ENCODE data around the gene IQSEC1.
"Not testable (repeated sequence)": the region's sequence is repeated elsewhere in the genome, so short reads cannot be mapped to it uniquely, and the experiment has no call there.

IQSEC1 gene

GRCh38 chr3:12884790-12885582 is 188.2 kb downstream of the IQSEC1 start:
- FAIRE-seq = no peak

GRCh38 chr3:12884186-12884680 is 189.0 kb downstream of the IQSEC1 start:
- no peak for FAIRE-seq

- FAIRE-seq = no peak
Observed at GRCh38 chr3:12882336-12883310, 190.6 kb downstream of the IQSEC1 start.

- not testable (repeated sequence) for FAIRE-seq
Observed at GRCh38 chr3:12881858-12882257, 191.4 kb downstream of the IQSEC1 start.

- FAIRE-seq = no peak
Observed at GRCh38 chr3:12879191-12879815, 193.9 kb downstream of the IQSEC1 start.

- not testable (repeated sequence) for FAIRE-seq
Observed at GRCh38 chr3:12878758-12879157, 194.5 kb downstream of the IQSEC1 start.

- no peak for FAIRE-seq
Observed at GRCh38 chr3:12878141-12878574, 195.1 kb downstream of the IQSEC1 start.

GRCh38 chr3:12877040-12877439 is 196.2 kb downstream of the IQSEC1 start:
- no peak for FAIRE-seq

GRCh38 chr3:12875857-12876836 is 197.1 kb downstream of the IQSEC1 start:
- no peak for FAIRE-seq

- no peak for FAIRE-seq
Observed at GRCh38 chr3:12871404-12871983, 201.7 kb downstream of the IQSEC1 start.

- no peak for FAIRE-seq
Observed at GRCh38 chr3:12870942-12871341, 202.3 kb downstream of the IQSEC1 start.

GRCh38 chr3:12869035-12869621 is 204.1 kb downstream of the IQSEC1 start:
- FAIRE-seq = no peak

GRCh38 chr3:12868039-12869034 is 204.9 kb downstream of the IQSEC1 start:
- FAIRE-seq = no peak

- no peak for FAIRE-seq
Observed at GRCh38 chr3:12866836-12867235, 206.4 kb downstream of the IQSEC1 start.

- FAIRE-seq = no peak
Observed at GRCh38 chr3:12865271-12865670, 208.0 kb downstream of the IQSEC1 start.

GRCh38 chr3:12862387-12862786 is 210.8 kb downstream of the IQSEC1 start:
- no peak for FAIRE-seq

- no peak for FAIRE-seq
Observed at GRCh38 chr3:12861611-12862010, 211.6 kb downstream of the IQSEC1 start.

- no peak for FAIRE-seq
Observed at GRCh38 chr3:12859840-12860239, 213.4 kb downstream of the IQSEC1 start.

GRCh38 chr3:12856626-12857025 is 216.6 kb downstream of the IQSEC1 start:
- no peak for FAIRE-seq

GRCh38 chr3:12854565-12854964 is 218.7 kb downstream of the IQSEC1 start:
- no peak for FAIRE-seq

Data from islet of Langerhans (tissue), 1 donor.